Peyer's patch (tissue), 4 donors: Measurements from ENCODE around the gene HLX.

Experiments
- POLR2A ChIP-seq, 2 donors: fragments of 450-650 bp; IDR thresholded peaks; one replicate each; pipeline ENCODE4 v1.5.1; 2017; ENCODE audit warnings: antibody characterized with exemption in 2 of 2, mild to moderate bottlenecking in 2 of 2, moderate library complexity in 2 of 2
- TF ChIP-seq, protein P1 (sequence below), 6 experiments: fragments of 450-650 bp in 4 of 6; fragments of 200-600 bp in 2 of 6; sonication (generic) in 1 of 6; IDR thresholded peaks; one replicate each; pipeline ENCODE4 v1.5.1; 2017 to 2019; ENCODE audit warnings: antibody characterized with exemption in 6 of 6, mild to moderate bottlenecking in 3 of 6, moderate library complexity in 1 of 6

GRCh38 chr1:220894025-220894923 lies 15.0 kb downstream of the HLX start:
- no peak for TF ChIP-seq POLR2A (IDR thresholded peaks at IDR 0.05)
- TF ChIP-seq, protein P1, sequence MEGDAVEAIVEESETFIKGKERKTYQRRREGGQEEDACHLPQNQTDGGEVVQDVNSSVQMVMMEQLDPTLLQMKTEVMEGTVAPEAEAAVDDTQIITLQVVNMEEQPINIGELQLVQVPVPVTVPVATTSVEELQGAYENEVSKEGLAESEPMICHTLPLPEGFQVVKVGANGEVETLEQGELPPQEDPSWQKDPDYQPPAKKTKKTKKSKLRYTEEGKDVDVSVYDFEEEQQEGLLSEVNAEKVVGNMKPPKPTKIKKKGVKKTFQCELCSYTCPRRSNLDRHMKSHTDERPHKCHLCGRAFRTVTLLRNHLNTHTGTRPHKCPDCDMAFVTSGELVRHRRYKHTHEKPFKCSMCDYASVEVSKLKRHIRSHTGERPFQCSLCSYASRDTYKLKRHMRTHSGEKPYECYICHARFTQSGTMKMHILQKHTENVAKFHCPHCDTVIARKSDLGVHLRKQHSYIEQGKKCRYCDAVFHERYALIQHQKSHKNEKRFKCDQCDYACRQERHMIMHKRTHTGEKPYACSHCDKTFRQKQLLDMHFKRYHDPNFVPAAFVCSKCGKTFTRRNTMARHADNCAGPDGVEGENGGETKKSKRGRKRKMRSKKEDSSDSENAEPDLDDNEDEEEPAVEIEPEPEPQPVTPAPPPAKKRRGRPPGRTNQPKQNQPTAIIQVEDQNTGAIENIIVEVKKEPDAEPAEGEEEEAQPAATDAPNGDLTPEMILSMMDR (IDR thresholded peaks at IDR 0.05) = no peak
